PC-3 (cell line): Measurements from ENCODE around the gene SPINK4. TPM values are rescaled to one million over a fixed set of nuclear protein-coding genes. Genes with fewer than 3 reads are reported as not detected.

Experiments
- ATAC-seq: fragments of 200-7000 bp; cut with Tn5 transposase; 2 replicates; pipeline ENCODE4 v1.9.1; 2020; ENCODE audit warnings: mild to moderate bottlenecking, moderate library complexity
- BruUV-seq: library from RNA; stranded (reverse); fragments of 400-500 nt; replicated peaks from 2 replicates; lab custom pipeline; 2021; lab: Mats Ljungman, UMichigan
- CTCF ChIA-PET: fragments of 300-600 bp; sonication (Branson Sonifier 250); formaldehyde crosslinking; loops from one replicate; lab custom pipeline; 2022; ENCODE audit warnings: antibody characterized with exemption; lab: Charles Lee
- POLR2A ChIA-PET: fragments of 300-600 bp; sonication (Branson Sonifier 250); formaldehyde crosslinking; loops from one replicate; lab custom pipeline; 2022; ENCODE audit warnings: antibody characterized with exemption; ENCODE audit not compliant: unreplicated experiment; lab: Charles Lee
- DNase-seq: peaks from one replicate; pipeline ENCODE4 v3.0.0-alpha.2; 2015
- H2AFZ ChIP-seq: fragments of 300-600 bp; sonication (generic); 2 replicates; pipeline ENCODE4 v1.6.0; 2016; ENCODE audit warnings: antibody characterized with exemption, low read length
- H3F3A ChIP-seq: fragments of 300-600 bp; sonication (generic); one replicate; pipeline ENCODE4 v1.6.0; 2017; ENCODE audit warnings: antibody characterized with exemption, low read length, control low read depth, mild to moderate bottlenecking; ENCODE audit not compliant: unreplicated experiment
- H3K27ac ChIP-seq: fragments of 300-600 bp; sonication (generic); 2 replicates; pipeline ENCODE4 v1.5.1; 2016; ENCODE audit warnings: mild to moderate bottlenecking, low read length
- H3K27me3 ChIP-seq: fragments of 300-600 bp; sonication (generic); 2 replicates; pipeline ENCODE4 v1.6.1; 2016; ENCODE audit warnings: low read length, mixed read lengths
- H3K36me3 ChIP-seq: fragments of 300-600 bp; sonication (generic); 2 replicates; pipeline ENCODE4 v1.6.1; 2016; ENCODE audit warnings: low read depth, mixed run types, low read length, mixed read lengths
- H3K4me1 ChIP-seq: fragments of 300-600 bp; sonication (generic); 2 replicates; pipeline ENCODE4 v1.5.1; 2016; ENCODE audit warnings: low read length; ENCODE audit not compliant: insufficient read depth
- H3K4me2 ChIP-seq: fragments of 300-600 bp; sonication (generic); 2 replicates; pipeline ENCODE4 v1.6.0; 2016; ENCODE audit warnings: low read length
- H3K4me3 ChIP-seq: fragments of 300-600 bp; sonication (generic); 2 replicates; pipeline ENCODE4 v1.5.1; 2016; ENCODE audit warnings: mild to moderate bottlenecking, low read length, mixed read lengths
- H3K79me2 ChIP-seq: fragments of 300-600 bp; sonication (generic); 2 replicates; pipeline ENCODE4 v1.6.1; 2017; ENCODE audit warnings: low read length, mixed read lengths
- H3K9ac ChIP-seq: fragments of 300-600 bp; sonication (generic); 2 replicates; pipeline ENCODE4 v1.6.0; 2016; ENCODE audit warnings: mild to moderate bottlenecking, low read length
- H3K9me2 ChIP-seq: fragments of 300-600 bp; sonication (generic); replicated peaks from 2 replicates; pipeline ENCODE4 v1.6.1; 2016; ENCODE audit warnings: mixed run types, low read length, mixed read lengths
- H3K9me3 ChIP-seq: fragments of 300-600 bp; sonication (generic); 2 replicates; pipeline ENCODE4 v1.6.1; 2016; ENCODE audit warnings: low read length, mixed read lengths
- H4K20me1 ChIP-seq: fragments of 300-600 bp; sonication (generic); 2 replicates; pipeline ENCODE4 v1.6.1; 2016; ENCODE audit warnings: low read length, mixed read lengths
- EZH2 ChIP-seq: fragments of 300-600 bp; sonication (generic); IDR thresholded peaks from one replicate; pipeline ENCODE4 v1.6.1; 2017; ENCODE audit warnings: antibody characterized with exemption, mild to moderate bottlenecking, low read length; ENCODE audit not compliant: unreplicated experiment
- EZH2phosphoT487 ChIP-seq: fragments of 300-600 bp; sonication (generic); IDR thresholded peaks from 2 replicates; pipeline ENCODE4 v1.6.1; 2018; ENCODE audit warnings: mild to moderate bottlenecking, antibody characterized with exemption, low read length, borderline replicate concordance
- intact Hi-C: fragments of 100-400 bp; cut with micrococcal nuclease; formaldehyde crosslinking; loops from 2 replicates; pipeline ENCODE4 v1.9.0; 2023
- total RNA-seq: library from RNA; depleted of rRNA; stranded (reverse); fragments of >200 nt; gene quantifications from 2 replicates; pipeline ENCODE4 v1.2.3, GENCODE V29; 2014
- TF ChIP-seq, protein P1 (sequence below): fragments of 300-600 bp; sonication (generic); conservative IDR thresholded peaks from 2 replicates; pipeline ENCODE4 v1.5.1; 2017; ENCODE audit warnings: antibody characterized with exemption, low read depth, mild to moderate bottlenecking, low read length

The SPINK4 gene
- total RNA-seq, 1 experiment from 2014 or later = not detected

DNA sequence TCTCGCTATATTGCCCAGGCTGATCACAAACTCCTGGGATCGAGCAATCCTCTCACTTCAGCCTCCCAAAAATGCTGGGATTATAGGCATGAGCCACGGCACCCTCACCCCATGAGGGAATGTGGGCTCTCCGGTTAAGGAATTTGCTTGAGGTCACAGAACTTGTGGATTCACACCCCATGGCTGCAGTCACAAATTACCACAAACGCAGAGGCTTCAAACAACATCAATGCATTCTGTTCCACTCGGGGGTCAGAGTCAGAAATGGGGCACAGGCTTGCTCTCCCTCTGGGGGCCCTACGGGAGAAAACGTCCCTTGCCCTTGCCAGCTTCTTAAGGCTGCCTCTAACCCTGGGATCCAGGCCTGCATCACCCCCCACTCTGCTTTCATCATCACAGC lies 12.2 kb upstream of the SPINK4 start:
- no peaks in the 10 kb centered on the region for H3K36me3 ChIP-seq
- ATAC-seq = no peak
- no peak overlapping the region for H3K4me3 ChIP-seq
- H3K9ac ChIP-seq = no peak overlapping the region
- no peak overlapping the region for H3K4me2 ChIP-seq
- TF ChIP-seq EZH2phosphoT487 = no peak
- TF ChIP-seq, protein P1, sequence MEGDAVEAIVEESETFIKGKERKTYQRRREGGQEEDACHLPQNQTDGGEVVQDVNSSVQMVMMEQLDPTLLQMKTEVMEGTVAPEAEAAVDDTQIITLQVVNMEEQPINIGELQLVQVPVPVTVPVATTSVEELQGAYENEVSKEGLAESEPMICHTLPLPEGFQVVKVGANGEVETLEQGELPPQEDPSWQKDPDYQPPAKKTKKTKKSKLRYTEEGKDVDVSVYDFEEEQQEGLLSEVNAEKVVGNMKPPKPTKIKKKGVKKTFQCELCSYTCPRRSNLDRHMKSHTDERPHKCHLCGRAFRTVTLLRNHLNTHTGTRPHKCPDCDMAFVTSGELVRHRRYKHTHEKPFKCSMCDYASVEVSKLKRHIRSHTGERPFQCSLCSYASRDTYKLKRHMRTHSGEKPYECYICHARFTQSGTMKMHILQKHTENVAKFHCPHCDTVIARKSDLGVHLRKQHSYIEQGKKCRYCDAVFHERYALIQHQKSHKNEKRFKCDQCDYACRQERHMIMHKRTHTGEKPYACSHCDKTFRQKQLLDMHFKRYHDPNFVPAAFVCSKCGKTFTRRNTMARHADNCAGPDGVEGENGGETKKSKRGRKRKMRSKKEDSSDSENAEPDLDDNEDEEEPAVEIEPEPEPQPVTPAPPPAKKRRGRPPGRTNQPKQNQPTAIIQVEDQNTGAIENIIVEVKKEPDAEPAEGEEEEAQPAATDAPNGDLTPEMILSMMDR = no peak
- TF ChIP-seq EZH2 = no peak
- no peaks in the 10 kb centered on the region for H3K9me3 ChIP-seq
- H3K9me2 ChIP-seq = no peaks in the 10 kb centered on the region
- DNase-seq = no peak
- intact Hi-C loops = loop anchor here (2.0 kb wide), 1 partner anchor 59 kb away; no protein-coding TSS in a partner anchor
- H4K20me1 ChIP-seq = no peaks in the 10 kb centered on the region
- ChIA-PET POLR2A (no interaction called here), CTCF (no interaction called here)
- peaks cover 38% of the 10 kb centered on the region for H3K4me1 ChIP-seq
- no peak overlapping the region for H3K27ac ChIP-seq
- no peaks in the 10 kb centered on the region for H3K79me2 ChIP-seq
- no peak overlapping the region for H2AFZ ChIP-seq
- H3K27me3 ChIP-seq = no peaks in the 10 kb centered on the region
- no peaks in the 10 kb centered on the region for H3F3A ChIP-seq
- no TSS peak for BruUV-seq

DNA sequence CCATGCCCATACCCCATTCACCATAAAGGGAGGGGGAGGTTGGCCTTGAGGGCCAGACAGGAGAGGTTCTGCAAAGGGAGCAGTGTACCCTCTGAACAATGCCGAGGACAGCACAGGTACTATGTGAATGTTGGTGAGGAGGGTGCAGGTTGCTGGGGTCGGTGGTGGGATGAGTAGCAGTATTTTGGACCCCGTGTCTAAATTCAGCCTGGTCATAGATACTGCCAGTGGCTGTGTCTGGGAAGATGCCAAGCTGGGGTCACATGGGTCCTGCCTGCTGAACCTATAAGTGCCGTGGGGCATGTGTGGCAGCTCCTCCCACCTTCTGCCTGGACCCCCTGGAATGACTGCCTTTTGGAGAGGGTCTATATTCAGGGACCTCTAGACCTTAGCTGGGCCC lies 11.4 kb upstream of the SPINK4 start:
- H4K20me1 ChIP-seq = no peaks in the 10 kb centered on the region
- ATAC-seq (no peak), DNase-seq (no peak)
- no peaks in the 10 kb centered on the region for H3K36me3 ChIP-seq
- TF ChIP-seq EZH2phosphoT487 (no peak), EZH2 (no peak)
- H3K4me1 ChIP-seq = peaks cover 47% of the 10 kb centered on the region
- no peaks in the 10 kb centered on the region for H3F3A ChIP-seq
- BruUV-seq = no TSS peak
- ChIA-PET CTCF (no interaction called here), POLR2A (no interaction called here)
- peak overlapping the region; percentile 98 for H3K27ac ChIP-seq
- H3K9me3 ChIP-seq = no peaks in the 10 kb centered on the region
- H3K4me3 ChIP-seq = no peak overlapping the region
- peak overlapping the region; percentile 61; the same call in 1 of the 2 replicates for H3K4me2 ChIP-seq
- no peaks in the 10 kb centered on the region for H3K79me2 ChIP-seq
- H3K9ac ChIP-seq = peak overlapping the region; percentile 76
- intact Hi-C loops = loop anchor here (1.0 to 2.0 kb wide), 2 partner anchors 58 to 61 kb away; partner anchors contain the start of gene B4GALT1
- no peaks in the 10 kb centered on the region for H3K9me2 ChIP-seq
- H3K27me3 ChIP-seq = no peaks in the 10 kb centered on the region
- H2AFZ ChIP-seq = no peak overlapping the region

DNA sequence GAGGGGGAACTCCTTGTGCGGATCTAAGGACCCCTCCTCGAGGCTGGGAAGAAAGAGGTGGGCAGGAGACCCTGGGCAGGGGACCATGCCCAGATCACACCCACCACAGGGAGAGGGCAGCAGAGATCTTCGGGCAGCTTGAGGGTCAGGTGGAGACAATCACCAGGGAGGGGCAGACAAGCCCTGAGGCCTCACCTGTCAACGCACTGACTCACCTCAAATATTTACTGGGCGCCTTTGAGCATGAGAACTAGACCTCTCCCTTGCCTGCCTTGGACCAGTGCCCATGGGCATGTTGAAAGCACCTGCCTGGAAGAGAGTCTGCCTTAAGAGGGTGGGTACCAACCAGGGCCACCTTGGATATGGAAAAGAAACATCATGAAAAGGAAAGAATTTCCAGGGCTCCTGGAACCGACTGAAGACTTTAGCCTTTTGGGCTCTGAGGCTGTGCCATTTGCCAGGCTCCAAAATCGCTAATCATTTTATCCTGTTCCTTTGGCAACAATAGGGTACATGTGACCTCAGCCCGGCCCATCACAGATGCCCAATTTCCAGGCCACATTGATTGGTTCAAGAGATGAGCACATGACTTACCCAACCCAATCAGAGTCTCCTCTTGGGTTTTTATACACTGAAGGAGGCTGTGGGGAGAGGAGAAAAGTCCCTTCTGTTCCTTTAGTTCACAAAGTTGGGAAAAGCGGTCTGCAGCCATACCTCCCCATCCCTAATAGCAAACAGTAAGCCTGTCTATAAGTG lies 10.4 kb upstream of the SPINK4 start:
- peak; percentile 75 for ATAC-seq
- intact Hi-C loops = loop anchor here (1.0 to 2.0 kb wide), 2 partner anchors 57 to 62 kb away; partner anchors contain the start of gene B4GALT1

More for the DNA sequence above, 10.4 kb upstream of the SPINK4 start:
- Histone ChIP-seq H2AFZ (peak overlapping the region; percentile 62), H3K4me1 (peaks cover 55% of the 10 kb centered on the region), H3K9ac (peak overlapping the region; percentile 76), H3K4me3 (no peak overlapping the region), H3F3A (no peaks in the 10 kb centered on the region), H3K4me2 (peak overlapping the region; percentile 61), H3K27me3 (no peaks in the 10 kb centered on the region), H3K36me3 (no peaks in the 10 kb centered on the region), H3K79me2 (no peaks in the 10 kb centered on the region), H3K9me2 (no peaks in the 10 kb centered on the region), H3K27ac (peak overlapping the region; percentile 98), H3K9me3 (no peaks in the 10 kb centered on the region), H4K20me1 (no peaks in the 10 kb centered on the region)
- ChIA-PET CTCF (no interaction called here), POLR2A (interaction anchor here (0.9 kb wide), 1 partner anchor 35 kb away, joined by 3 read pairs; the partner anchor contains the start of genes BAG1 and CHMP5)
- peak; percentile 96 for DNase-seq
- TF ChIP-seq EZH2phosphoT487 (no peak), EZH2 (no peak)
- TF ChIP-seq, protein P1 = peak; percentile 93
- TSS peak; percentile 55 for BruUV-seq
